Liver (tissue), 9 donors: Measurements from ENCODE around the gene CNST. TPM values are rescaled to one million over a fixed set of nuclear protein-coding genes. Genes with fewer than 3 reads are reported as not detected.

Experiments used
- DNase-seq: peaks from one replicate; pipeline ENCODE4 v3.0.0-alpha.2; 2017; ENCODE audit warnings: low spot score
- H3K27ac ChIP-seq, 2 donors: one replicate each; pipeline ENCODE4 v1.7.0; 2013; ENCODE audit warnings: inconsistent platforms in 2 of 2, low read length in 2 of 2, control low read depth in 1 of 2, low read depth in 1 of 2, mild to moderate bottlenecking in 1 of 2
- H3K27me3 ChIP-seq, 4 donors: one replicate each; pipeline versions ENCODE4 v1.6.1 to v1.7.0; 2013; ENCODE audit warnings: low read length in 3 of 4, inconsistent platforms in 1 of 4, mild to moderate bottlenecking in 1 of 4, moderate library complexity in 1 of 4; ENCODE audit not compliant: control insufficient read depth in 4 of 4, insufficient read depth in 4 of 4
- H3K36me3 ChIP-seq, 4 donors: one replicate each; pipeline versions ENCODE4 v1.6.1 to v1.7.0; 2013; ENCODE audit warnings: low read length in 3 of 4, mild to moderate bottlenecking in 3 of 4, low read depth in 1 of 4, moderate library complexity in 1 of 4; ENCODE audit not compliant: control insufficient read depth in 4 of 4, insufficient read depth in 3 of 4
- H3K4me1 ChIP-seq, 4 donors: one replicate each; pipeline versions ENCODE4 v1.6.1 to v1.7.0; 2013; ENCODE audit warnings: low read length in 3 of 4, mild to moderate bottlenecking in 3 of 4, moderate library complexity in 1 of 4; ENCODE audit not compliant: control insufficient read depth in 4 of 4, insufficient read depth in 4 of 4
- H3K4me3 ChIP-seq, 3 donors: one replicate each; pipeline versions ENCODE4 v1.6.1 to v1.7.0; 2013; ENCODE audit warnings: low read length in 3 of 3, control low read depth in 1 of 3, low read depth in 1 of 3, mild to moderate bottlenecking in 1 of 3
- H3K9ac ChIP-seq, 2 donors: one replicate each; pipeline ENCODE4 v1.7.0; 2013; ENCODE audit warnings: low read length in 2 of 2, mild to moderate bottlenecking in 2 of 2, moderate library complexity in 2 of 2, control low read depth in 1 of 2, low read depth in 1 of 2
- H3K9me3 ChIP-seq, 4 donors: one replicate each; pipeline versions ENCODE4 v1.6.1 to v1.7.0; 2013; ENCODE audit warnings: low read length in 3 of 4; ENCODE audit not compliant: control insufficient read depth in 4 of 4
- EGR1 ChIP-seq, 2 donors: IDR thresholded peaks; 2 replicates each; pipeline ENCODE4 v1.6.1; 2016 to 2018; ENCODE audit warnings: antibody characterized with exemption in 2 of 2, low read depth in 2 of 2
- FOXA1 ChIP-seq: IDR thresholded peaks from 2 replicates; pipeline ENCODE4 v1.6.1; 2016; ENCODE audit warnings: antibody characterized with exemption
- FOXA2 ChIP-seq: IDR thresholded peaks from 2 replicates; pipeline ENCODE4 v1.6.1; 2016; ENCODE audit warnings: antibody characterized with exemption
- GABPA ChIP-seq, 2 donors: IDR thresholded peaks in 1 of 2; conservative IDR thresholded peaks in 1 of 2; 2 replicates each; pipeline ENCODE4 v1.6.1; 2016; ENCODE audit warnings: antibody characterized with exemption in 2 of 2, mild to moderate bottlenecking in 1 of 2, moderate library complexity in 1 of 2
- HNF4A ChIP-seq, 2 donors: conservative IDR thresholded peaks; 2 replicates each; pipeline ENCODE4 v1.6.1; 2016; ENCODE audit warnings: antibody characterized with exemption in 2 of 2, mild to moderate bottlenecking in 2 of 2
- HNF4G ChIP-seq: IDR thresholded peaks from 2 replicates; pipeline ENCODE4 v1.6.1; 2016; ENCODE audit warnings: antibody characterized with exemption
- RAD21 ChIP-seq, 2 donors: IDR thresholded peaks; 2 replicates each; pipeline ENCODE4 v1.6.1; 2016; ENCODE audit warnings: antibody characterized with exemption in 2 of 2, mild to moderate bottlenecking in 2 of 2
- RXRA ChIP-seq, 2 donors: IDR thresholded peaks; 2 replicates each; pipeline ENCODE4 v1.6.1; 2017 to 2018; ENCODE audit warnings: antibody characterized with exemption in 2 of 2, mild to moderate bottlenecking in 1 of 2
- SP1 ChIP-seq: IDR thresholded peaks from 2 replicates; pipeline ENCODE4 v1.6.1; 2018; ENCODE audit warnings: antibody characterized with exemption, mild to moderate bottlenecking
- TAF1 ChIP-seq: conservative IDR thresholded peaks from 2 replicates; pipeline ENCODE4 v1.6.1; 2016; ENCODE audit warnings: antibody characterized with exemption, mild to moderate bottlenecking
- YY1 ChIP-seq: IDR thresholded peaks from 2 replicates; pipeline ENCODE4 v1.6.1; 2016; ENCODE audit warnings: antibody characterized with exemption, mild to moderate bottlenecking
- WGBS: extraction: QIAGEN DNeasy Blood & Tissue Kit; methylation state at CpG from one replicate; pipeline ENCODE4 v1.1.7; 2013; 5-methylcytosine and 5-hydroxymethylcytosine counted together
- polyA plus RNA-seq, 2 donors: library from polyadenylated mRNA; stranded (reverse) in 1 of 2; unstranded in 1 of 2; fragments of 200-250 nt in 1 of 2; fragments of >200 nt in 1 of 2; fragmentation: Nextera tagmentation in 1 of 2; extraction: Ambion mirVana in 1 of 2; gene quantifications; one replicate each; pipeline versions ENCODE4 v1.2.1 to v1.2.3, GENCODE V29; 2013 to 2015
- total RNA-seq, 2 donors: library from RNA; depleted of rRNA; stranded (reverse); fragments of >200 nt; gene quantifications; one replicate each; pipeline ENCODE4 v1.2.3, GENCODE V29; 2014
- TF ChIP-seq, protein P1 (sequence below): fragments of 150-350 bp; IDR thresholded peaks from 2 replicates; pipeline ENCODE4 v1.5.1; 2017; ENCODE audit warnings: improper control_type of control experiment, low read depth, low read length; ENCODE audit not compliant: missing input control
- TF ChIP-seq, protein P2 (sequence below): IDR thresholded peaks from 2 replicates; pipeline ENCODE4 v1.6.1; 2016; ENCODE audit warnings: antibody characterized with exemption
- TF ChIP-seq, protein P3 (sequence below): IDR thresholded peaks from 2 replicates; pipeline ENCODE4 v1.6.1; 2016; ENCODE audit warnings: antibody characterized with exemption
- TF ChIP-seq, protein P4 (sequence below): IDR thresholded peaks from 2 replicates; pipeline ENCODE4 v1.6.1; 2016; ENCODE audit warnings: antibody characterized with exemption
- donor health status: healthy.
- donor health status: healthy.
- donor health status: healthy.
- donor health status: healthy.
- donor health status: healthy.

Gene CNST
- total and polyA plus RNA-seq, 4 donors, result 6.1 to 36.3 (median 12.1) TPM

DNA sequence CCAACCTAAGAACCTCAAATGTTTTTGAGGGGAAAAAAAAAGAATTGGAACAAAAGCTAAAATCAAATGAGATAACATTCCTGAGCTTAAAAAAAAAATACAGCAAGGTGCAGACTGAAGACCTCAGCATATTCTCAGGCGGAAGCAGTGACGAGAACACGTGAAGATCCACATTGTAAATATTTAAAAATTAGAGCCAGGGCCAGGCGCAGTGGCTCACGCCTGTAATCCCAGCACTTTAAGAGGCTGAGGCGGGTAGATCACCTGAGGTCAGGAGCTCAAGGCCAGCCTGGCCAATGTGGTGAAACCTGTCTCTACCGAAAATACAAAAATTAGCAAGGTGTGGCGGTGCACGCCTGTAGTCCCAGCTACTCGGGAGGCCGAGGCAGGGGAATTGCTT lies 15.9 kb upstream of the CNST start:
- Histone ChIP-seq H3K9me3 (no peaks in the 10 kb centered on the region), H3K9ac (no peak overlapping the region), H3K4me1 (peaks cover 0 to 11% (median 2%) of the 10 kb centered on the region in 4 donors), H3K36me3 (peaks cover 2 to 26% (median 14%) of the 10 kb centered on the region in 4 donors), H3K27me3 (no peaks in the 10 kb centered on the region), H3K27ac (no peak overlapping the region), H3K4me3 (no peak overlapping the region)
- DNase-seq, result no peak
- 51% methylated on average over 11 of the region's 11 CpGs for WGBS
- TF ChIP-seq RXRA (IDR thresholded peaks at IDR 0.05) (peak; percentile 14 to 34), GABPA (IDR thresholded peaks at IDR 0.05 in 1 of 2, conservative IDR thresholded peaks at IDR 0.05 in 1 of 2) (peak in 1 of 2 donors; percentile 10), HNF4G (no peak), HNF4A (conservative IDR thresholded peaks at IDR 0.05) (peak in 1 of 2 donors; percentile 33)
- TF ChIP-seq, protein P1, sequence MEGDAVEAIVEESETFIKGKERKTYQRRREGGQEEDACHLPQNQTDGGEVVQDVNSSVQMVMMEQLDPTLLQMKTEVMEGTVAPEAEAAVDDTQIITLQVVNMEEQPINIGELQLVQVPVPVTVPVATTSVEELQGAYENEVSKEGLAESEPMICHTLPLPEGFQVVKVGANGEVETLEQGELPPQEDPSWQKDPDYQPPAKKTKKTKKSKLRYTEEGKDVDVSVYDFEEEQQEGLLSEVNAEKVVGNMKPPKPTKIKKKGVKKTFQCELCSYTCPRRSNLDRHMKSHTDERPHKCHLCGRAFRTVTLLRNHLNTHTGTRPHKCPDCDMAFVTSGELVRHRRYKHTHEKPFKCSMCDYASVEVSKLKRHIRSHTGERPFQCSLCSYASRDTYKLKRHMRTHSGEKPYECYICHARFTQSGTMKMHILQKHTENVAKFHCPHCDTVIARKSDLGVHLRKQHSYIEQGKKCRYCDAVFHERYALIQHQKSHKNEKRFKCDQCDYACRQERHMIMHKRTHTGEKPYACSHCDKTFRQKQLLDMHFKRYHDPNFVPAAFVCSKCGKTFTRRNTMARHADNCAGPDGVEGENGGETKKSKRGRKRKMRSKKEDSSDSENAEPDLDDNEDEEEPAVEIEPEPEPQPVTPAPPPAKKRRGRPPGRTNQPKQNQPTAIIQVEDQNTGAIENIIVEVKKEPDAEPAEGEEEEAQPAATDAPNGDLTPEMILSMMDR, result no peak

DNA sequence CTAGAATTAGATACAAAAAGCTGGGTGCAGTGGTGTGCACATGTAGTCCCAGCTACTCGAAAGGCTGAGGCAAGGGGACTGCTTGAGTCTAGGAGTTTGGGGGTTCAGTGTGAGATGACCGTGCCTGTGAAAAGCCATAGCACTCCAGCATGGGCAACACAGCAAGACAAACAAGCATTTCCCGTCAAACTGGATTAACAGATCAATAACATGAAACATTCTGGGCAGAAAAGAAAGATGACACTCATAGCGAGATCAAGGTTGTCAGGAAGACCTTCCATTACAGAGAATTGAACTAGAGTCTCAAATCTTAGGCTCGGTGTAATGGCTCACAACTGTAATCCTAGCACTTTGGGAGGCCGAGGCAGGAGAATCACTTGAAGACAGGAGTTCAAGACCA lies 14.1 kb upstream of the CNST start:
- Histone ChIP-seq H3K4me3 (no peak overlapping the region), H3K9ac (no peak overlapping the region), H3K27me3 (no peaks in the 10 kb centered on the region), H3K4me1 (peaks cover 0 to 11% (median 2%) of the 10 kb centered on the region in 4 donors), H3K36me3 (peaks cover 2 to 36% (median 22%) of the 10 kb centered on the region in 4 donors), H3K9me3 (no peaks in the 10 kb centered on the region), H3K27ac (no peak overlapping the region)
- TF ChIP-seq FOXA1 (no peak), YY1 (peak; percentile 14), SP1 (peak; percentile 49), HNF4A (conservative IDR thresholded peaks at IDR 0.05) (peak in 1 of 2 donors; percentile 54), GABPA (IDR thresholded peaks at IDR 0.05 in 1 of 2, conservative IDR thresholded peaks at IDR 0.05 in 1 of 2) (no peak), EGR1 (IDR thresholded peaks at IDR 0.05; ENCODE audit: low read depth in 2 of 2) (no peak), RXRA (IDR thresholded peaks at IDR 0.05) (peak; percentile 31 to 64), FOXA2 (no peak), TAF1 (no peak), RAD21 (IDR thresholded peaks at IDR 0.05) (peak in 1 of 2 donors; percentile 19)
- TF ChIP-seq, protein P2, sequence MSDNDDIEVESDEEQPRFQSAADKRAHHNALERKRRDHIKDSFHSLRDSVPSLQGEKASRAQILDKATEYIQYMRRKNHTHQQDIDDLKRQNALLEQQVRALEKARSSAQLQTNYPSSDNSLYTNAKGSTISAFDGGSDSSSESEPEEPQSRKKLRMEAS, result no peak
- TF ChIP-seq, protein P3, sequence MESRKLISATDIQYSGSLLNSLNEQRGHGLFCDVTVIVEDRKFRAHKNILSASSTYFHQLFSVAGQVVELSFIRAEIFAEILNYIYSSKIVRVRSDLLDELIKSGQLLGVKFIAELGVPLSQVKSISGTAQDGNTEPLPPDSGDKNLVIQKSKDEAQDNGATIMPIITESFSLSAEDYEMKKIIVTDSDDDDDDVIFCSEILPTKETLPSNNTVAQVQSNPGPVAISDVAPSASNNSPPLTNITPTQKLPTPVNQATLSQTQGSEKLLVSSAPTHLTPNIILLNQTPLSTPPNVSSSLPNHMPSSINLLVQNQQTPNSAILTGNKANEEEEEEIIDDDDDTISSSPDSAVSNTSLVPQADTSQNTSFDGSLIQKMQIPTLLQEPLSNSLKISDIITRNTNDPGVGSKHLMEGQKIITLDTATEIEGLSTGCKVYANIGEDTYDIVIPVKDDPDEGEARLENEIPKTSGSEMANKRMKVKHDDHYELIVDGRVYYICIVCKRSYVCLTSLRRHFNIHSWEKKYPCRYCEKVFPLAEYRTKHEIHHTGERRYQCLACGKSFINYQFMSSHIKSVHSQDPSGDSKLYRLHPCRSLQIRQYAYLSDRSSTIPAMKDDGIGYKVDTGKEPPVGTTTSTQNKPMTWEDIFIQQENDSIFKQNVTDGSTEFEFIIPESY, result no peak
- TF ChIP-seq, protein P1, result no peak
- TF ChIP-seq, protein P4, sequence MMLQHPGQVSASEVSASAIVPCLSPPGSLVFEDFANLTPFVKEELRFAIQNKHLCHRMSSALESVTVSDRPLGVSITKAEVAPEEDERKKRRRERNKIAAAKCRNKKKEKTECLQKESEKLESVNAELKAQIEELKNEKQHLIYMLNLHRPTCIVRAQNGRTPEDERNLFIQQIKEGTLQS, result no peak
- 61% methylated on average over 6 of the region's 6 CpGs for WGBS
- no peak for DNase-seq
